IMR-90 (cell line): Measurements from ENCODE around the gene ASPG. TPM values are rescaled to one million over a fixed set of nuclear protein-coding genes. Genes with fewer than 3 reads are reported as not detected.

Experiments used
- ATAC-seq: fragments of 200-7000 bp; cut with Tn5 transposase; 2 replicates; pipeline ENCODE4 v1.9.1; 2020; ENCODE audit warnings: low read depth, mild to moderate bottlenecking, moderate library complexity
- BruUV-seq: library from RNA; stranded (reverse); fragments of 400-500 nt; replicated peaks from 2 replicates; lab custom pipeline; 2021; lab: Mats Ljungman, UMichigan
- CTCF ChIA-PET: fragments of 300-600 bp; formaldehyde crosslinking; extraction: SDS; loops from one replicate; lab custom pipeline; 2021; ENCODE audit warnings: antibody characterized with exemption; lab: Yijun Ruan, JAX
- POLR2A ChIA-PET: fragments of 300-600 bp; sonication (Branson Sonifier 250); formaldehyde crosslinking; loops from one replicate; lab custom pipeline; 2022; ENCODE audit warnings: antibody characterized with exemption; ENCODE audit not compliant: unreplicated experiment; lab: Charles Lee
- DNase-seq: peaks from one replicate; pipeline ENCODE4 v3.0.0; 2013
- H2AFZ ChIP-seq: replicated peaks from 2 replicates; pipeline ENCODE3; 2013; ENCODE audit warnings: low read length, mild to moderate bottlenecking; ENCODE audit not compliant: poor library complexity
- H2AK5ac ChIP-seq: 2 replicates; pipeline ENCODE4 v1.6.1; 2013; ENCODE audit warnings: low read depth, low read length, inconsistent platforms
- H2AK9ac ChIP-seq: replicated peaks from 2 replicates; pipeline ENCODE3; 2013; ENCODE audit warnings: mild to moderate bottlenecking, low read depth, low read length, moderate library complexity; ENCODE audit not compliant: poor library complexity
- H2BK120ac ChIP-seq: 2 replicates; pipeline ENCODE4 v1.6.1; 2013; ENCODE audit warnings: low read depth, low read length, inconsistent platforms
- H2BK15ac ChIP-seq: 3 replicates; pipeline ENCODE4 v1.6.1; 2013; ENCODE audit warnings: low read depth, low read length, inconsistent platforms
- H2BK20ac ChIP-seq: 2 replicates; pipeline ENCODE4 v1.6.1; 2013; ENCODE audit warnings: low read depth, mild to moderate bottlenecking, inconsistent platforms, low read length, moderate library complexity
- H2BK5ac ChIP-seq: 2 replicates; pipeline ENCODE4 v1.6.1; 2013; ENCODE audit warnings: mild to moderate bottlenecking, low read depth, low read length, inconsistent platforms; ENCODE audit not compliant: poor library complexity, severe bottlenecking
- H3K14ac ChIP-seq: replicated peaks from 2 replicates; pipeline ENCODE4 v1.6.1; 2013; ENCODE audit warnings: low read depth, low read length, inconsistent platforms
- H3K18ac ChIP-seq: 2 replicates; pipeline ENCODE4 v1.6.1; 2013; ENCODE audit warnings: low read depth, low read length, control low read depth
- H3K23ac ChIP-seq: 2 replicates; pipeline ENCODE4 v1.6.1; 2013; ENCODE audit warnings: low read depth, low read length, inconsistent platforms
- H3K27ac ChIP-seq: 2 replicates; pipeline ENCODE4 v1.5.1; 2013; ENCODE audit warnings: mild to moderate bottlenecking, control low read depth, low read length; ENCODE audit not compliant: insufficient read depth
- H3K27me3 ChIP-seq: 2 replicates; pipeline ENCODE4 v1.6.1; 2013; ENCODE audit warnings: low read length; ENCODE audit not compliant: control insufficient read depth, insufficient read depth
- H3K36me3 ChIP-seq: 2 replicates; pipeline ENCODE4 v1.6.1; 2013; ENCODE audit warnings: low read length, mixed read lengths; ENCODE audit not compliant: control insufficient read depth, insufficient read depth
- H3K4ac ChIP-seq: 2 replicates; pipeline ENCODE4 v1.6.1; 2013; ENCODE audit warnings: low read depth, low read length, inconsistent platforms
- H3K4me1 ChIP-seq: 2 replicates; pipeline ENCODE4 v1.6.1; 2013; ENCODE audit warnings: low read length, mixed read lengths; ENCODE audit not compliant: control insufficient read depth, insufficient read depth
- H3K4me2 ChIP-seq: 2 replicates; pipeline ENCODE4 v1.6.1; 2013; ENCODE audit warnings: low read depth, mild to moderate bottlenecking, control low read depth, low read length, moderate library complexity
- H3K4me3 ChIP-seq: 2 replicates; pipeline ENCODE4 v1.5.1; 2013; ENCODE audit warnings: low read depth, mild to moderate bottlenecking, control low read depth, low read length, moderate library complexity; ENCODE audit not compliant: insufficient read depth
- H3K56ac ChIP-seq: 2 replicates; pipeline ENCODE4 v1.6.1; 2013; ENCODE audit warnings: low read length, inconsistent platforms; ENCODE audit not compliant: insufficient read depth; ENCODE audit errors: extremely low read depth
- H3K79me1 ChIP-seq, 2 experiments: 2 replicates each; pipeline ENCODE4 v1.6.1; 2013; ENCODE audit warnings: low read length in 2 of 2, inconsistent platforms in 1 of 2, low read depth in 1 of 2
- H3K9ac ChIP-seq: 2 replicates; pipeline ENCODE4 v1.6.1; 2013; ENCODE audit warnings: low read depth, low read length, control low read depth
- H3K9me1 ChIP-seq: 2 replicates; pipeline ENCODE4 v1.6.1; 2013; ENCODE audit warnings: low read length, inconsistent platforms; ENCODE audit not compliant: insufficient read depth
- H3K9me3 ChIP-seq: 2 replicates; pipeline ENCODE4 v1.6.1; 2013; ENCODE audit warnings: low read length; ENCODE audit not compliant: control insufficient read depth, insufficient read depth
- H4K20me1 ChIP-seq: 2 replicates; pipeline ENCODE4 v1.6.1; 2013; ENCODE audit warnings: low read length, inconsistent platforms; ENCODE audit not compliant: insufficient read depth
- H4K5ac ChIP-seq: 2 replicates; pipeline ENCODE4 v1.6.1; 2013; ENCODE audit warnings: mild to moderate bottlenecking, low read depth, low read length, control low read depth
- H4K8ac ChIP-seq, 2 experiments: 2 replicates each; pipeline ENCODE4 v1.6.1; 2013; ENCODE audit warnings: low read depth in 2 of 2, low read length in 2 of 2, control low read depth in 1 of 2, inconsistent platforms in 1 of 2
- H4K91ac ChIP-seq: 2 replicates; pipeline ENCODE4 v1.6.1; 2013; ENCODE audit warnings: low read depth, low read length, inconsistent platforms; ENCODE audit not compliant: insufficient read depth
- BHLHE40 ChIP-seq: fragments of 150-350 bp; IDR thresholded peaks from 2 replicates; pipeline ENCODE4 v1.6.1; 2016; ENCODE audit warnings: mild to moderate bottlenecking, low read depth, low read length
- CTCF ChIP-seq: conservative IDR thresholded peaks from 2 replicates; pipeline ENCODE4 v1.5.1; 2012; ENCODE audit warnings: mild to moderate bottlenecking, low read depth, low read length, improper control_type of control experiment
- MXI1 ChIP-seq: IDR thresholded peaks from 2 replicates; pipeline ENCODE4 v1.6.1; 2012; ENCODE audit warnings: low read depth, mild to moderate bottlenecking, low read length, moderate library complexity, borderline replicate concordance
- SMC3 ChIP-seq: fragments of 150-350 bp; IDR thresholded peaks from 2 replicates; pipeline ENCODE4 v1.6.1; 2016; ENCODE audit warnings: low read depth, mild to moderate bottlenecking, antibody characterized with exemption, low read length, moderate library complexity
- USF2 ChIP-seq: fragments of 150-350 bp; IDR thresholded peaks from 2 replicates; pipeline ENCODE4 v1.6.1; 2017; ENCODE audit warnings: mild to moderate bottlenecking, antibody characterized with exemption, low read length, low read depth
- WGBS, 2 experiments: methylation state at CpG; one replicate each; pipeline versions ENCODE4 v1.1.5 to v1.1.7; 2013; ENCODE audit warnings: missing lambda C conversion rate in 2 of 2; ENCODE audit not compliant: insufficient read length in 1 of 2; ENCODE audit errors: extremely low coverage in 2 of 2; 5-methylcytosine and 5-hydroxymethylcytosine counted together
- dilution Hi-C: fragments of 300-500 bp; cut with HindIII; formaldehyde crosslinking; loops from one replicate; pipeline ENCODE4 v1.14.3; 2018; ENCODE audit warnings: low sequenced_read_pairs; ENCODE audit not compliant: unreplicated experiment
- in situ Hi-C: fragments of 300-500 bp; cut with MboI; formaldehyde crosslinking; loops from 3 replicates; pipeline ENCODE4 v1.14.3; 2019; ENCODE audit warnings: low sequenced_read_pairs, inconsistent platforms, mixed read lengths
- intact Hi-C: fragments of 100-400 bp; cut with micrococcal nuclease; formaldehyde crosslinking; loops from 2 replicates; pipeline ENCODE4 v1.10.0; 2022
- polyA plus RNA-seq, 3 experiments: library from polyadenylated mRNA; depleted of rRNA; stranded (reverse); fragments of >200 nt; gene quantifications; 2 replicates each; pipeline ENCODE4 v1.2.3, GENCODE V29; 2012; ENCODE audit warnings: low replicate concordance in 1 of 3
- total RNA-seq: library from RNA; depleted of rRNA; stranded (reverse); fragments of >200 nt; gene quantifications from 2 replicates; pipeline ENCODE4 v1.2.3, GENCODE V29; 2012

ASPG gene
- total and polyA plus RNA-seq, 2 of the 4 experiments (the other 2 are of a cell fraction) = not detected

GRCh38 chr14:104064003-104064402 lies 21.5 kb upstream of the ASPG start:
- H3K4ac ChIP-seq = no peak overlapping the region
- no peak overlapping the region for H3K27ac ChIP-seq
- H3K23ac ChIP-seq = no peak overlapping the region
- H3K4me3 ChIP-seq = no peak overlapping the region
- DNase-seq (no peak), ATAC-seq (no peak)
- no peaks in the 10 kb centered on the region for H3K9me1 ChIP-seq
- H4K5ac ChIP-seq = no peak overlapping the region
- no peak overlapping the region for H3K4me2 ChIP-seq
- H3K14ac ChIP-seq = no peak overlapping the region
- H2BK120ac ChIP-seq = no peak overlapping the region
- intact Hi-C loops (no loop called here), in situ Hi-C loops (no loop called here), dilution Hi-C loops (no loop called here)
- no peaks in the 10 kb centered on the region for H3K4me1 ChIP-seq
- H4K20me1 ChIP-seq = no peaks in the 10 kb centered on the region
- H3K18ac ChIP-seq = no peak overlapping the region
- H2BK20ac ChIP-seq = no peak overlapping the region
- H4K8ac ChIP-seq = no peak overlapping the region
- H2AFZ ChIP-seq = no peak overlapping the region
- H3K9me3 ChIP-seq = no peaks in the 10 kb centered on the region
- H3K9ac ChIP-seq = no peak overlapping the region
- BruUV-seq = no TSS peak
- no peaks in the 10 kb centered on the region for H3K36me3 ChIP-seq
- H2BK5ac ChIP-seq = no peak overlapping the region
- no peak for TF ChIP-seq CTCF
- TF ChIP-seq MXI1 = no peak
- TF ChIP-seq SMC3 = no peak
- no peak for TF ChIP-seq USF2
- no peak for TF ChIP-seq BHLHE40
- no peak overlapping the region for H2AK9ac ChIP-seq
- POLR2A ChIA-PET = no interaction called here
- H4K91ac ChIP-seq = no peak overlapping the region
- H3K79me1 ChIP-seq = no peaks in the 10 kb centered on the region
- H2AK5ac ChIP-seq = no peak overlapping the region
- WGBS, 2 experiments = 62% methylated on average over 3 of the region's 10 CpGs; no CpG with 5 or more reads in 1 of the 2 experiments
- no peaks in the 10 kb centered on the region for H3K27me3 ChIP-seq
- CTCF ChIA-PET = interaction anchor here (0.8 kb wide), 1 partner anchor 22 kb away, joined by 4 read pairs; no protein-coding TSS in a partner anchor
- H3K56ac ChIP-seq = no peak overlapping the region
- H2BK15ac ChIP-seq = no peak overlapping the region
